Measurements from ENCODE around the gene CTNNBIP1. TPM values are rescaled to one million over a fixed set of nuclear protein-coding genes. Genes with fewer than 3 reads are reported as not detected.

CTNNBIP1 gene
- total and polyA plus RNA-seq, 2 donors (not counting 3 experiments of a cell fraction or from before 2014, with no cell fraction given): 26.6 to 31.7 TPM

DNA sequence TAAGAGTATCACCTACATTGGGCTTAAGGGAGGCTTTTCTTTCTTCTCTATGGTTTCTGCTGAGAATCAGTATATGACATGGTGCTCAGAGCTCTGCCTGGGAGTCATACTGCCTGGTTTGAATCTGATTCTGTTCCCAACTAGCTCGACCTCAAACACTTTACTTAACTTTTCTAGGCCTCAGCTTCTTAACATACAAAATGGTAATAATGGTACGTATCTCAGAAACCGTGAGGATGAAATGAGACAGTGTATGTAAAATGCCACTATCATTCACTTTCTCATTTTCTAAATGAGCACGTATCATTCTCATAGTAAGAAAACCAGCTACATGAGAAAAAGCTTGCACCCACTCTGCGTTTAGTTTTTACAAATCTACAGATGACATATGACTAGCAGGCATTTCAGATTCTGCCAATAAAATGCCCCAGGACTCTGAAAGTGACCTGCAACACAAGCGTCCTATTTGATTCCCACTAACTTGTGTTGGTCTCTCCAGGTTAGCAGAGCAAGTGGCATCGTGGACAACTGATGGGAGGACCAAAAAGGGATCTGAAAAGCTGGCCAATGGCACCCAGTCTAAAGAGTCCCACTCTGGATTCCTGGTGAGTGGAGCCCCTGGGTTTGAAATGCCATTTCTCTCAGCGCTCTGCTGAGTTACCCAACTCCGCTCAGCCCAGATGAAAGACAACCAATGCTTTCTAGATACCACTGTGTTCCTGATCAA lies 6.1 kb downstream of the CTNNBIP1 start:
- FAIRE-seq: no peak
- H3K27ac ChIP-seq (ENCODE audit: insufficient read depth, low read depth, low read length): no peak overlapping the region
- no peaks in the 10 kb centered on the region for H3K79me2 ChIP-seq (ENCODE audit: control insufficient read depth, insufficient read depth, low read length)
- intact Hi-C loops (cut with micrococcal nuclease) (no loop called here), dilution Hi-C loops (cut with MboI; ENCODE audit: extremely low pct_ligation_motif_present, low sequenced_read_pairs) (no loop called here)
- H3K9me1 ChIP-seq (replicated peaks; ENCODE audit: control insufficient read depth, extremely low read depth, insufficient read depth, low read length): no peaks in the 10 kb centered on the region
- peaks cover 3% of the 10 kb centered on the region for H3K4me1 ChIP-seq (ENCODE audit: control insufficient read depth, extremely low read depth, insufficient read depth, low read length)
- H2AFZ ChIP-seq (ENCODE audit: low read depth, low read length): no peak overlapping the region
- no peaks in the 10 kb centered on the region for H3K27me3 ChIP-seq (ENCODE audit: control insufficient read depth in 2 of 2, insufficient read depth in 2 of 2, low read length in 2 of 2)
- H3K9ac ChIP-seq (replicated peaks; ENCODE audit: extremely low read depth, insufficient read depth, low read length): no peak overlapping the region
- no peaks in the 10 kb centered on the region for H3K36me3 ChIP-seq (ENCODE audit: control insufficient read depth in 2 of 2, extremely low read depth in 1 of 2, insufficient read depth in 2 of 2, low read length in 2 of 2)
- H3K4me3 ChIP-seq (replicated peaks in 1 of 3; ENCODE audit: insufficient read depth in 1 of 3, low read depth in 1 of 3, low read length in 3 of 3): no peak overlapping the region
- no TSS peak for BruUV-seq (replicated peaks)
- TF ChIP-seq, protein P1, sequence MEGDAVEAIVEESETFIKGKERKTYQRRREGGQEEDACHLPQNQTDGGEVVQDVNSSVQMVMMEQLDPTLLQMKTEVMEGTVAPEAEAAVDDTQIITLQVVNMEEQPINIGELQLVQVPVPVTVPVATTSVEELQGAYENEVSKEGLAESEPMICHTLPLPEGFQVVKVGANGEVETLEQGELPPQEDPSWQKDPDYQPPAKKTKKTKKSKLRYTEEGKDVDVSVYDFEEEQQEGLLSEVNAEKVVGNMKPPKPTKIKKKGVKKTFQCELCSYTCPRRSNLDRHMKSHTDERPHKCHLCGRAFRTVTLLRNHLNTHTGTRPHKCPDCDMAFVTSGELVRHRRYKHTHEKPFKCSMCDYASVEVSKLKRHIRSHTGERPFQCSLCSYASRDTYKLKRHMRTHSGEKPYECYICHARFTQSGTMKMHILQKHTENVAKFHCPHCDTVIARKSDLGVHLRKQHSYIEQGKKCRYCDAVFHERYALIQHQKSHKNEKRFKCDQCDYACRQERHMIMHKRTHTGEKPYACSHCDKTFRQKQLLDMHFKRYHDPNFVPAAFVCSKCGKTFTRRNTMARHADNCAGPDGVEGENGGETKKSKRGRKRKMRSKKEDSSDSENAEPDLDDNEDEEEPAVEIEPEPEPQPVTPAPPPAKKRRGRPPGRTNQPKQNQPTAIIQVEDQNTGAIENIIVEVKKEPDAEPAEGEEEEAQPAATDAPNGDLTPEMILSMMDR (IDR thresholded peaks at IDR 0.05; ENCODE audit: extremely low read depth in 1 of 2, insufficient read depth in 1 of 2, low read depth in 1 of 2, low read length in 2 of 2): no peak
- TF ChIP-seq FOS (IDR thresholded peaks at IDR 0.05; ENCODE audit: borderline replicate concordance, insufficient read depth, low read length) (no peak), MYC (IDR thresholded peaks at IDR 0.05; ENCODE audit: low read depth, low read length) (no peak), MAX (IDR thresholded peaks at IDR 0.05; ENCODE audit: insufficient read depth, insufficient read length) (no peak), EZH2 (IDR thresholded peaks at IDR 0.05; ENCODE audit: borderline replicate concordance, low read depth, low read length, severe bottlenecking) (no peak), POLR2AphosphoS5 (IDR thresholded peaks at IDR 0.05; ENCODE audit: insufficient read depth, low read depth, low read length) (no peak), GATA2 (IDR thresholded peaks at IDR 0.05; ENCODE audit: insufficient read depth, insufficient read length, low read depth, low read length) (no peak), JUN (IDR thresholded peaks at IDR 0.05; ENCODE audit: borderline replicate concordance, insufficient read depth, insufficient read length, low read depth) (no peak), POLR2A (IDR thresholded peaks at IDR 0.05; ENCODE audit: low read depth, low read length) (no peak)
- DNase-seq (ENCODE audit: low read depth, low spot score): no peak
- ChIA-PET POLR2A (no interaction called here), CTCF (interaction anchor here (1.5 kb wide), 1 partner anchor 10 kb away, joined by 4 read pairs; no protein-coding TSS in a partner anchor)
- no peaks in the 10 kb centered on the region for H3K9me3 ChIP-seq (replicated peaks; ENCODE audit: control insufficient read depth, insufficient read depth, low read length)
- H4K20me1 ChIP-seq (replicated peaks; ENCODE audit: control insufficient read depth, extremely low read depth, insufficient read depth, low read length): no peaks in the 10 kb centered on the region
- no peak overlapping the region for H3K4me2 ChIP-seq (ENCODE audit: insufficient read depth, low read length)
